CD4-positive, alpha-beta T cell (primary cell): ENCODE results near the gene ZWILCH. TPM values are rescaled to one million over a fixed set of nuclear protein-coding genes. Genes with fewer than 3 reads are reported as not detected.
A peak's percentile ranks its signal among the peaks of the same experiment; 100 is the strongest.
"Not testable (repeated sequence)": the region's sequence is repeated elsewhere in the genome, so short reads cannot be mapped to it uniquely, and the experiment has no call there.

Experiments used
- ATAC-seq: fragments of 200-7000 bp; cut with Tn5 transposase; one replicate; pipeline ENCODE4 v1.10.0; 2022; ENCODE audit warnings: mild to moderate bottlenecking; ENCODE audit not compliant: poor library complexity
- CTCF ChIA-PET: fragments of 350-600 bp; sonication (Branson Sonifier 250); formaldehyde crosslinking; loops from one replicate; lab custom pipeline; 2021; ENCODE audit warnings: antibody characterized with exemption, inconsistent platforms; lab: Charles Lee
- POLR2A ChIA-PET: fragments of 350-600 bp; sonication (Branson Sonifier 250); formaldehyde crosslinking; loops from one replicate; lab custom pipeline; 2021; ENCODE audit warnings: antibody characterized with exemption, inconsistent platforms; lab: Charles Lee
- DNase-seq, 14 experiments: peaks; one replicate each; pipeline ENCODE4 v3.0.0-alpha.2; 2013 to 2020; ENCODE audit warnings: mixed read lengths in 2 of 14
- H3K27ac ChIP-seq, 2 donors: one replicate each; pipeline versions ENCODE4 v1.5.1 to v1.7.0; 2013; ENCODE audit warnings: low read length in 2 of 2, low read depth in 1 of 2, mild to moderate bottlenecking in 1 of 2
- H3K27me3 ChIP-seq, 2 experiments: 1 replicate in 1 of 2; 2 replicates in 1 of 2; pipeline versions ENCODE4 v1.6.1 to v1.7.0; 2013; ENCODE audit warnings: low read length in 2 of 2, control low read depth in 1 of 2, mild to moderate bottlenecking in 1 of 2, moderate library complexity in 1 of 2; ENCODE audit not compliant: insufficient read depth in 2 of 2, control insufficient read depth in 1 of 2
- H3K36me3 ChIP-seq: one replicate; pipeline ENCODE4 v1.6.1; 2013; ENCODE audit warnings: low read length, control low read depth; ENCODE audit not compliant: insufficient read depth
- H3K4me1 ChIP-seq: one replicate; pipeline ENCODE4 v1.6.1; 2013; ENCODE audit warnings: low read length, control low read depth; ENCODE audit not compliant: insufficient read depth
- H3K4me3 ChIP-seq: one replicate; pipeline ENCODE4 v1.5.1; 2013; ENCODE audit warnings: mild to moderate bottlenecking, low read length, moderate library complexity
- H3K9me3 ChIP-seq, 2 experiments: 1 replicate in 1 of 2; 2 replicates in 1 of 2; pipeline versions ENCODE4 v1.6.1 to v1.7.0; 2013; ENCODE audit warnings: low read length in 2 of 2, mild to moderate bottlenecking in 2 of 2, control low read depth in 1 of 2, moderate library complexity in 1 of 2; ENCODE audit not compliant: control insufficient read depth in 1 of 2, insufficient read depth in 1 of 2
- H3K27ac Mint-ChIP-seq: one replicate; pipeline ENCODE4 v1.8.0; 2020; ENCODE audit warnings: mixed read lengths
- H3K27me3 Mint-ChIP-seq: one replicate; pipeline ENCODE4 v1.8.0; 2021; ENCODE audit warnings: mixed read lengths
- H3K36me3 Mint-ChIP-seq: one replicate; pipeline ENCODE4 v1.8.0; 2021; ENCODE audit warnings: low read depth, mixed read lengths
- H3K4me1 Mint-ChIP-seq: one replicate; pipeline ENCODE4 v1.8.0; 2021; ENCODE audit warnings: low read depth, mixed read lengths
- H3K4me3 Mint-ChIP-seq: one replicate; pipeline ENCODE4 v1.8.0; 2020; ENCODE audit warnings: mild to moderate bottlenecking, mixed read lengths
- H3K9me3 Mint-ChIP-seq: one replicate; pipeline ENCODE4 v1.8.0; 2020; ENCODE audit warnings: mixed read lengths
- CTCF ChIP-seq: fragments of 200-600 bp; IDR thresholded peaks from one replicate; pipeline ENCODE4 v1.8.0; 2022; ENCODE audit warnings: antibody characterized with exemption, mild to moderate bottlenecking
- intact Hi-C, 2 experiments: fragments of 100-400 bp; cut with DNase I in 1 of 2; cut with micrococcal nuclease in 1 of 2; formaldehyde crosslinking; loops; one replicate each; pipeline versions ENCODE4 v1.15.1 to v1.9.0; 2023 to 2025; cut with DNase I, micrococcal nuclease
- total RNA-seq, 174 experiments: library from RNA in 2 of 174; stranded (reverse) in 2 of 174; gene quantifications; one replicate each; pipeline ENCODE4 v1.2.3 and lab custom pipeline; 2021 to 2026

Gene ZWILCH
- total RNA-seq, 2 experiments from 2014 or later, result 6.8 to 7.2 TPM

- no peak overlapping the region for H3K27ac ChIP-seq
- intact Hi-C loops, result loop anchor here in 1 of 2 experiments (5.0 kb wide), 1 partner anchor 45 kb away; no protein-coding TSS in a partner anchor
- H3K4me1 Mint-ChIP-seq, result peaks cover 30% of the 10 kb centered on the region
- CTCF ChIA-PET, result interaction anchor here (0.6 kb wide), 1 partner anchor 133 kb away, joined by 3 read pairs; no protein-coding TSS in a partner anchor
- H3K4me3 Mint-ChIP-seq, result no peak overlapping the region
- peaks cover 4% of the 10 kb centered on the region for H3K36me3 ChIP-seq
- H3K9me3 ChIP-seq, result no peaks in the 10 kb centered on the region
- DNase-seq, result no peak
- H3K4me3 ChIP-seq, result no peak overlapping the region
- no peaks in the 10 kb centered on the region for H3K27me3 ChIP-seq
- H3K27me3 Mint-ChIP-seq, result no peaks in the 10 kb centered on the region
- no peaks in the 10 kb centered on the region for H3K9me3 Mint-ChIP-seq
- no peak for TF ChIP-seq CTCF
- ATAC-seq, result no peak
- POLR2A ChIA-PET, result no interaction called here
- peaks cover 58% of the 10 kb centered on the region for H3K36me3 Mint-ChIP-seq
- no peaks in the 10 kb centered on the region for H3K4me1 ChIP-seq
- no peak overlapping the region for H3K27ac Mint-ChIP-seq
Measured at GRCh38 chr15:66462627-66463026, 42.5 kb upstream of the ZWILCH start.

- H3K4me3 Mint-ChIP-seq, DNase-seq, H3K27ac Mint-ChIP-seq, ATAC-seq, H3K4me3 ChIP-seq, H3K4me1 ChIP-seq, CTCF ChIA-PET, H3K36me3 ChIP-seq, H3K27me3 ChIP-seq, H3K9me3 ChIP-seq, H3K9me3 Mint-ChIP-seq, intact Hi-C loops, POLR2A ChIA-PET, H3K27ac ChIP-seq, H3K27me3 Mint-ChIP-seq: not testable (repeated sequence)
- peaks cover 24% of the 10 kb centered on the region for H3K4me1 Mint-ChIP-seq
- H3K36me3 Mint-ChIP-seq, result peaks cover 53% of the 10 kb centered on the region
Measured at GRCh38 chr15:66465294-66465693, 39.8 kb upstream of the ZWILCH start.

- intact Hi-C loops, H3K4me3 Mint-ChIP-seq, DNase-seq, H3K27me3 Mint-ChIP-seq, H3K9me3 ChIP-seq, H3K4me3 ChIP-seq, H3K27ac Mint-ChIP-seq, ATAC-seq, H3K9me3 Mint-ChIP-seq, H3K36me3 ChIP-seq, H3K27ac ChIP-seq, H3K27me3 ChIP-seq: not testable (repeated sequence)
- H3K4me1 ChIP-seq, result peaks cover 17% of the 10 kb centered on the region
- Mint-ChIP-seq H3K4me1 (peaks cover 41% of the 10 kb centered on the region), H3K36me3 (peaks cover 39% of the 10 kb centered on the region)
- CTCF ChIA-PET, result interaction anchor here (3.6 kb wide), 1 partner anchor 31 kb away, joined by 14 read pairs; the partner anchor contains the start of gene SNAPC5
- POLR2A ChIA-PET, result interaction anchor here (0.6 kb wide), 1 partner anchor 63 kb away, joined by 3 read pairs; no protein-coding TSS in a partner anchor
Measured at GRCh38 chr15:66467162-66468040, 37.7 kb upstream of the ZWILCH start.

GRCh38 chr15:66470825-66471224 is 34.3 kb upstream of the ZWILCH start:
- Histone ChIP-seq H3K27ac (peak overlapping the region in 1 of 2 donors; percentile 29), H3K4me1 (peaks cover 23% of the 10 kb centered on the region)
- peaks cover 59% of the 10 kb centered on the region for H3K4me1 Mint-ChIP-seq
- H3K9me3 Mint-ChIP-seq, H3K36me3 ChIP-seq, intact Hi-C loops, ATAC-seq, H3K9me3 ChIP-seq, H3K4me3 ChIP-seq, H3K27me3 ChIP-seq, DNase-seq, H3K27me3 Mint-ChIP-seq: not testable (repeated sequence)
- ChIA-PET CTCF (interaction anchor here (0.9 to 3.5 kb wide), 4 partner anchors 27 to 85 kb away, joined by 3 to 22 read pairs (median 4); partner anchors contain the start of gene SNAPC5), POLR2A (interaction anchor here (1.9 to 5.3 kb wide), 3 partner anchors 12 to 84 kb away, joined by 6 to 37 read pairs (median 27); partner anchors contain the start of genes MAP2K1 and SNAPC5)
- H3K27ac Mint-ChIP-seq, result peak overlapping the region; percentile 88
- H3K36me3 Mint-ChIP-seq, result peaks cover 16% of the 10 kb centered on the region
- peak overlapping the region; percentile 12 for H3K4me3 Mint-ChIP-seq
